Omental fat pad (tissue), 4 donors: ENCODE data around the gene HOXD3. TPM values are rescaled to one million over a fixed set of nuclear protein-coding genes. Genes with fewer than 3 reads are reported as not detected.

Experiments used
- ATAC-seq: fragments of 150-250 bp; one replicate; pipeline ENCODE4 v1.9.1; 2016; ENCODE audit warnings: mild to moderate bottlenecking, moderate library complexity; ENCODE audit not compliant: low FRiP score
- DNase-seq: peaks from one replicate; pipeline ENCODE4 v3.0.0-alpha.2; 2019; ENCODE audit warnings: low spot score
- total RNA-seq, 4 donors: library from RNA; depleted of rRNA; stranded (reverse); fragments of >200 nt; gene quantifications; one replicate each; pipeline ENCODE4 v1.1.0, GENCODE V29; 2016
- TF ChIP-seq, protein P1 (sequence below), 3 donors: fragments of 450-650 bp; IDR thresholded peaks; one replicate each; pipeline ENCODE4 v1.5.1; 2016 to 2017; ENCODE audit warnings: antibody characterized with exemption in 3 of 3, mild to moderate bottlenecking in 3 of 3, moderate library complexity in 2 of 3

Gene HOXD3
- total RNA-seq, 4 donors from 2014 or later = 0.65 to 15.8 (median 2.8) TPM

DNA sequence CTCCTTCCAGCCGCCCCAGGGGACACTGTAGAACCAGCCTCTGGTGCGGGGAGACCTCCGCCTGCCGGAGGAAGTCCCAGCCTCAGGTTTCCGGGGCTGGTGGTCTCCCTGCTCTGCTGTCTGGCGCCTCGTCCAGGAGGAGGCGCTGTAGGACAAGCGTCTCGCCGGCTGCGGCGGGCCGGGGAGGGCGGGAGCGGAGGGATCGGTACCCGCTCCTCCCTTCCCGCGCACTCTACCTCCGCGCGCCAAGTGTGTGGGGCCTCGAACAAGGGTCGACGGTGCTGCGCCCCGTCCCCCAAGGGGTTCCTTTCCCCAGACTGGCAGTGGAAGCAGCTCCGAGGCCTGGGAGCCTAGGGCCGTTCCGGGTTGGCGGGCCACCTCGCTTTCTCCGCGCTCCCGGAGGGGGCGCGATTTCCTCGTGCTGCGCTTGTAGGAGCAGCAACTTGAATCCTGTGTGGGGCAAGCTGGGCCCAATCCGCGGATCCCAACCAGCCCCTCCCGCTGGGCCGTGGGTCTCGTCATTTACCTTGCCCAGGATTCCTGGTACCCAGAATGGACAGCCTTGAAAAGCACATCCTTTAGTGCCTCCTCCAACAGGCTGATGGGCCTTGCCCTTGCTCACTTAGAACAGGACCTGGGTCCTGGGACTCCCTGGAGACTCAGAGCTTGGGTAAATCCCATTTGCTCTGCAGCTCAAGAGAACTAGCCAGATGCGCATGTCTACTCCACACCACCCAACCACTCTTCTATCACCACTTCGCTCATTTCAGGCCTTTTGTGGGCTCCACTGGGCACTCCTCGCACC lies 16.4 kb upstream of the HOXD3 start:
- DNase-seq = no peak
- TF ChIP-seq, protein P1, sequence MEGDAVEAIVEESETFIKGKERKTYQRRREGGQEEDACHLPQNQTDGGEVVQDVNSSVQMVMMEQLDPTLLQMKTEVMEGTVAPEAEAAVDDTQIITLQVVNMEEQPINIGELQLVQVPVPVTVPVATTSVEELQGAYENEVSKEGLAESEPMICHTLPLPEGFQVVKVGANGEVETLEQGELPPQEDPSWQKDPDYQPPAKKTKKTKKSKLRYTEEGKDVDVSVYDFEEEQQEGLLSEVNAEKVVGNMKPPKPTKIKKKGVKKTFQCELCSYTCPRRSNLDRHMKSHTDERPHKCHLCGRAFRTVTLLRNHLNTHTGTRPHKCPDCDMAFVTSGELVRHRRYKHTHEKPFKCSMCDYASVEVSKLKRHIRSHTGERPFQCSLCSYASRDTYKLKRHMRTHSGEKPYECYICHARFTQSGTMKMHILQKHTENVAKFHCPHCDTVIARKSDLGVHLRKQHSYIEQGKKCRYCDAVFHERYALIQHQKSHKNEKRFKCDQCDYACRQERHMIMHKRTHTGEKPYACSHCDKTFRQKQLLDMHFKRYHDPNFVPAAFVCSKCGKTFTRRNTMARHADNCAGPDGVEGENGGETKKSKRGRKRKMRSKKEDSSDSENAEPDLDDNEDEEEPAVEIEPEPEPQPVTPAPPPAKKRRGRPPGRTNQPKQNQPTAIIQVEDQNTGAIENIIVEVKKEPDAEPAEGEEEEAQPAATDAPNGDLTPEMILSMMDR (IDR thresholded peaks at IDR 0.05) = peak in 2 of 3 donors; percentile 73 to 80
- ATAC-seq = peak; percentile 87

DNA sequence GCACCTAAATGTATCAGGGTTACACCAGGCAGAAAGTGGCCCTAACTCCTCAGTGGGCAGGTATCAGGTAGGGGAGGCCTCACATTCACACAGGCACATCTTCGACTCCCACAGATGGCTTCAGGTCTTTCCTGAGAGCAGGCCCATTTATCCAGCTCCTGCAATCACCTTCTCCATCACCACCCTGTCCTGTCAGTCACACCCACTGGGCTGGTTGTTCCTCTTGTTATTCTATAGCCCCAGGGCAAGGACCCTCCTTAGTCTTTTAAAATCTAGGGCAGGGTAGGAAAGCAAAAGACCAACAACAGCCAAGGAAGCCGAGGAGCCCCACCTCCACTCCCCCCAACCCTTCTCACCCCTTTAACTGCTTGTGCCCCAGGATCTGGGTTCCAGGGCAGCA lies 14.8 kb upstream of the HOXD3 start:
- DNase-seq = no peak
- ATAC-seq = no peak
- TF ChIP-seq, protein P1 (IDR thresholded peaks at IDR 0.05) = no peak

DNA sequence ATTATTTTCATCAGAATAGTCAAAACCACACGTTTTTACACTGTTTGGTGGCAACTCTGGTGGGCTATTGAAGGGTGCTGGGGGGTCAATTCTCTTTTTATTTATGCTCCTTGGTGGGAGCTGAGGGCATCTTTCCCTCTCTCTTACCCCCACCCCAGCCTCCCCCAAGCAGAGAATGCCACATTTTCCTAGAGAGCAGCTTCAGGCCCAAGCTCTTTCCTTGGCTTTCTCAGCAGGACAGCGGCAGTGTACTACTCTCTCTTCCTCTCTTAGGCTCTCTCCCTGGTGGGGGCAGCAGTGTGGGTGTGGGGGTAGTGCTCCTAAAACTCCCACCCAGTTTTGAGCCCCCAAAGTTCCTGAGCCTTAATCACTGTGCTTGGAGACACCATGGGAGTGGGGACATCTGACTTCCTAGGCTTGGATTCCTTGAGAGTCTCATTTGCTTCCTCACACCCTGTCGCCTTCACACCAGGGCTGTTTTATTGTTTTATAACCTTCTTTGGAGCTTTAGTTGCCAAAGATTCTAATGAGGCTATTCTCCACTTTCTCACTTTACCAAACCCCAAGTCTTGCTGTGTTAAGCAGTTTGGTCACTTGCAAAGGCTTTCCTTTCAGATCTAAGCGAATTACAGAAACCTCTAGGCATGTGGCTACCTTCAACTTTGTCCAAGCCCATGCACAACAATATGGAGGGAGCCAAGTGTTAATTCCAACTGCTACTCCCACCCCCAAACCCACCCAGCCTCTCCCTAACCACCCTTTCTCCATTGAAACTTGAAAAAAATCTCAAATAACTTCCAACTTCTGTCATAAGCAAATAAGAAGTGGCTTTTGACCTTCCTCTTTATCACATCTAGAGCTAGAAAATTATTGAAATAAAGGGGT lies 11.8 kb upstream of the HOXD3 start:
- TF ChIP-seq, protein P1 (IDR thresholded peaks at IDR 0.05) = no peak
- ATAC-seq (no peak), DNase-seq (no peak)

DNA sequence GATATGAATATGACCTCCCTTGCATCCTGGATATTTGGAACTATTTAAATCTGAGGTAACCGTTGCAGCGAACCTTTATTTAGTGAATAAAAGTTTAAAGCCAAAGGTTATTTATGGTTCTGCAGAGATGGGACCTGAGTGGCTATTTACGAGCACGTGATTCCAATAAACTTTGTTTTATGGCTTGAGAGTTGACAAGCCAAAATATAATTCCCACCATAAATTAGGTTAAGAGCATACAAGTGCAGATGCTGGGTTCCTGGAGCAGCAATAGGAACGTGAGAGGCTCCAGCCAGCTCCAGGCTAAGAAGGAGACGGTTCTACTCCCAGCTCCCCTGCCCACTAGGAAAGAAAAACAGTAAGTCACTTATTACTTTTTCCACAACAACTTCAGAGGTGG lies 11.0 kb upstream of the HOXD3 start:
- DNase-seq (no peak), ATAC-seq (no peak)
- TF ChIP-seq, protein P1 (IDR thresholded peaks at IDR 0.05) = no peak

DNA sequence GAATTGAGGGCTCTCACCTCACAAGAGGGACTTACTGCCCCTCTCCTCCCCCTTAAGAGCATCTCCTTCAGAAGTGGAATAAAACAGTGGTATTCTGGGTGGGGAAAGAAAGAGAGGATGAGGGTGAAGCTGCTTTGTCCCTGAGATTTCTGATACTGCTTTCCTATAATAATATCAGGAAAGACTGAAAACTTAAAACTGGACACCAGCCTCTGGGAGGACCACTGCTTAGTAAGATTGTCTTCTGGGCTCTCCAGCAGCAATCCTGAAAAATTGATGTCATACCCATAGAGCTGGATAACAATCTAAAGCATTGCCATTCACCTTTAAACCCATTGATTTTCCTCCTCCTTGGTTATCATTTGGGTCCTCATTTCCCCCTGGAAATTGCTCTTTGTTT lies 10.5 kb upstream of the HOXD3 start:
- DNase-seq = no peak
- TF ChIP-seq, protein P1 (IDR thresholded peaks at IDR 0.05) = no peak
- no peak for ATAC-seq

DNA sequence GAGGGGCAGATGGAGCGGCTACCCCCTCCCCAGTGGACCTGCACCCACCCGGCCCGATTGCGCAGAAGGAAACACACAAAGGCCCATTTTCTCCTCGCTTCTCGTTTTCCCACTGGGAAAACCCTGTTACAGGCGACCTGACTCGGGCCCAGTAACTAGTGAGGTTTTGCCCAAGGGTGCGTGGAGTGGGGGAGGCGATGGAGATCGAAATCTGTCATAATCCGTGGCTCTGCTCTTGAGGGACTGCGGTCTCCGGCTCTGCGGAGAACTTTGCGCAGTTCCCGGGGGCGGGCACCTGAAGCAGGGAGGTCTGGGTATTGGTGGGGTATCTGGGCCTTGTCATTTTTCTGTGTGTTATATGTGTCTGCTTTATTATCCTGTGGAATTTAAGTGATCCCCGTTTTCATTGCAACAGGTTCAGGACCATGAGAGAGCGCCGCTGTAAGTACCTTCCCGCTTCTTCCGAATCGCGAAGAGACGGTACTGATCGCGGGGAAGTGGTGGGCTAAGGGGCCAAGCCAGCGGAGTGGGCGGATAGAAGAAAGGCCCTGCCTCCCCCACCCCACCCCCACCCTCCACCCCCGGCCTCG lies 9.8 kb upstream of the HOXD3 start:
- DNase-seq = no peak
- TF ChIP-seq, protein P1 (IDR thresholded peaks at IDR 0.05) = no peak
- no peak for ATAC-seq
